Measurements from ENCODE around the gene TXNDC15.

TXNDC15 gene

DNA sequence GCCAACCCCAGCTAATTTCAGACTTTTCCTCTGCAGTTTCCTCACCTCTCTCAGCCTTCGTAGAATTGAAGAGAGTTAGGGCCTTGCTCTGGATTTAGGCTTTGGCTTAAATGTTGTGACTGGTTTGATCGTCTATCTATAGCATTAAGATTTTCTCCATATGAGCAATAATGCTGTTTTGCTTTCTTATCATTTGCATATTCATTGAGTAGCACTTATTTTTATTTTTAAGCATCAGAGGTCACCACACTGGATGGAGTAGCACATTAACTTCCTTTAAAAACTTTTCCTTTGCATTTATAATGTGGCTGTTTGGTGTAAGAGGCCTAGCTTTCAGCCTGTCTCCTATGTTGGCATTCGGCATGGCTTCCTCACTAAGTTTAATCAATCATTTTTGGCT is 18.1 kb downstream of the TXNDC15 start:
- H3K9ac ChIP-seq (ENCODE audit: low read depth, low read length, poor library complexity, severe bottlenecking) = no peak overlapping the region
- H3K4me1 ChIP-seq (ENCODE audit: insufficient read depth, low read length, poor library complexity, severe bottlenecking) = no peaks in the 10 kb centered on the region
- H3K4me2 ChIP-seq (ENCODE audit: low read depth, low read length, poor library complexity, severe bottlenecking) = no peak overlapping the region
- no peaks in the 10 kb centered on the region for H3K79me2 ChIP-seq (ENCODE audit: insufficient read depth, low read length)
- H4K20me1 ChIP-seq (ENCODE audit: insufficient read depth, low read length, poor library complexity, severe bottlenecking) = no peaks in the 10 kb centered on the region
- peaks cover 11% of the 10 kb centered on the region; the same call in 1 of the 2 replicates for H3K36me3 ChIP-seq (ENCODE audit: insufficient read depth, low read length)
- no peaks in the 10 kb centered on the region for H3K9me3 ChIP-seq (ENCODE audit: insufficient read depth, low read depth, low read length)
- H2AFZ ChIP-seq (ENCODE audit: low read length) = no peak overlapping the region
- TF ChIP-seq CTCF (conservative IDR thresholded peaks at IDR 0.05; ENCODE audit: low read length) = no peak
- TF ChIP-seq EZH2phosphoT487 (IDR thresholded peaks at IDR 0.05; ENCODE audit: borderline replicate concordance) = no peak
- no peak overlapping the region for H3K4me3 ChIP-seq (ENCODE audit: low read length, poor library complexity, severe bottlenecking)
- no peaks in the 10 kb centered on the region for H3K27me3 ChIP-seq (ENCODE audit: insufficient read depth, low read length, poor library complexity, severe bottlenecking)
- no peaks in the 10 kb centered on the region for H3K9me2 ChIP-seq (replicated peaks; ENCODE audit: low read depth, low read length)
- H3F3A ChIP-seq (ENCODE audit: low read depth) = no peaks in the 10 kb centered on the region

GRCh38 chr5:134892926-134893325 is 18.8 kb downstream of the TXNDC15 start:
- H2AFZ ChIP-seq (ENCODE audit: low read length) = no peak overlapping the region

GRCh38 chr5:134893748-134894505 is 19.8 kb downstream of the TXNDC15 start:
- peaks cover 15% of the 10 kb centered on the region; the same call in 1 of the 2 replicates for H3K36me3 ChIP-seq (ENCODE audit: insufficient read depth, low read length)
- no peaks in the 10 kb centered on the region for H3K9me2 ChIP-seq (replicated peaks; ENCODE audit: low read depth, low read length)
- no peaks in the 10 kb centered on the region for H4K20me1 ChIP-seq (ENCODE audit: insufficient read depth, low read length, poor library complexity, severe bottlenecking)
- H3F3A ChIP-seq (ENCODE audit: low read depth) = no peaks in the 10 kb centered on the region
- no peak overlapping the region for H3K4me2 ChIP-seq (ENCODE audit: low read depth, low read length, poor library complexity, severe bottlenecking)
- H3K9ac ChIP-seq (ENCODE audit: low read depth, low read length, poor library complexity, severe bottlenecking) = no peak overlapping the region
- no peak for TF ChIP-seq CTCF (conservative IDR thresholded peaks at IDR 0.05; ENCODE audit: low read length)
- H3K4me1 ChIP-seq (ENCODE audit: insufficient read depth, low read length, poor library complexity, severe bottlenecking) = no peaks in the 10 kb centered on the region
- no peaks in the 10 kb centered on the region for H3K9me3 ChIP-seq (ENCODE audit: insufficient read depth, low read depth, low read length)
- H2AFZ ChIP-seq (ENCODE audit: low read length) = no peak overlapping the region
- H3K27me3 ChIP-seq (ENCODE audit: insufficient read depth, low read length, poor library complexity, severe bottlenecking) = no peaks in the 10 kb centered on the region
- H3K4me3 ChIP-seq (ENCODE audit: low read length, poor library complexity, severe bottlenecking) = no peak overlapping the region
- H3K79me2 ChIP-seq (ENCODE audit: insufficient read depth, low read length) = no peaks in the 10 kb centered on the region

More at GRCh38 chr5:134892926-134893325, 18.8 kb downstream of the TXNDC15 start:
- no peak for TF ChIP-seq CTCF (conservative IDR thresholded peaks at IDR 0.05; ENCODE audit: low read length)
- no peak for TF ChIP-seq EZH2phosphoT487 (IDR thresholded peaks at IDR 0.05; ENCODE audit: borderline replicate concordance)
- Histone ChIP-seq H3K9me2 (replicated peaks; ENCODE audit: low read depth, low read length) (no peaks in the 10 kb centered on the region), H3K4me1 (ENCODE audit: insufficient read depth, low read length, poor library complexity, severe bottlenecking) (no peaks in the 10 kb centered on the region), H3K79me2 (ENCODE audit: insufficient read depth, low read length) (no peaks in the 10 kb centered on the region), H3F3A (ENCODE audit: low read depth) (no peaks in the 10 kb centered on the region), H3K9ac (ENCODE audit: low read depth, low read length, poor library complexity, severe bottlenecking) (no peak overlapping the region), H3K4me3 (ENCODE audit: low read length, poor library complexity, severe bottlenecking) (no peak overlapping the region), H3K27me3 (ENCODE audit: insufficient read depth, low read length, poor library complexity, severe bottlenecking) (no peaks in the 10 kb centered on the region), H3K36me3 (ENCODE audit: insufficient read depth, low read length) (peaks cover 12% of the 10 kb centered on the region; the same call in 1 of the 2 replicates), H4K20me1 (ENCODE audit: insufficient read depth, low read length, poor library complexity, severe bottlenecking) (no peaks in the 10 kb centered on the region), H3K9me3 (ENCODE audit: insufficient read depth, low read depth, low read length) (no peaks in the 10 kb centered on the region), H3K4me2 (ENCODE audit: low read depth, low read length, poor library complexity, severe bottlenecking) (no peak overlapping the region)

Data from Loucy (cell line).